ENCODE data around the gene MLN.
"Not testable (repeated sequence)": the region's sequence is repeated elsewhere in the genome, so short reads cannot be mapped to it uniquely, and the experiment has no call there.

MLN gene

GRCh38 chr6:33834401-33835392 is 30.9 kb upstream of the MLN start:
- no peak for DNase-seq

DNA sequence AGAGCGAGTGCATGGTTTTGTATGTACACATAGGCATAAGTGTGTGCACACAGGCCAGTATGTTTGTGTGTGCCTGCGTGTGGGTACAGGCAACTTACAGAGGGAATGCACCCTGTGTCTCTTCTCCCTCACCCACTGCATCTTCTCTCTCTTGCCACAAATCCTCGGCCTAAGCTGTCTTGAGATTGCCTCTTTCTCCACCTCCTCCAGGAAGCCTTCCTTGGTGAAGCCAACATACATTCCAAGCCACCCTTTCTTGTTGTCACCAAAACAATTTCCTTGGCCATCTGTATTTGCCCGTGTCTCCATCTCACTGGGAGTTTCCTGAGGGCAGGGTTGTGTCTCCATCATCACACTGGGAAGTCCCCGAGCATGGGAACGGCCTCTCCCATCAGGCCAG is 29.8 kb upstream of the MLN start:
- no peak for DNase-seq

- not testable (repeated sequence) for DNase-seq
Measured at GRCh38 chr6:33832831-33833230, 29.0 kb upstream of the MLN start.

DNA sequence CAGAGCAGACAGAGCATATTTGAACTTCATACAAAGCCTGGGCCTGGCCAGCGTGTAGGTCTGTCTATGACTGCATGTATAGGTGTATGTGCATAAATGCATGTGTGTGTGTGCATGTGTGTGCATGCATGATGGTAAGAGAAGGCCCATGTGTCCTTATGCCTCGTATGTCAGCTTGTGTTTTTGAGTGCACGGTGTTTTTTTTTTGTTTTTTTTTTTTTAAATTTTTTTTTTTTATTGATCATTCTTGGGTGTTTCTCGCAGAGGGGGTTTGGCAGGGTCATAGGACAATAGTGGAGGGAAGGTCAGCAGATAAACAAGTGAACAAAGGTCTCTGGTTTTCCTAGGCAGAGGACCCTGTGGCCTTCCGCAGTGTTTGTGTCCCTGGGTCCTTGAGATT is 27.9 kb upstream of the MLN start:
- DNase-seq: not testable (repeated sequence)

DNA sequence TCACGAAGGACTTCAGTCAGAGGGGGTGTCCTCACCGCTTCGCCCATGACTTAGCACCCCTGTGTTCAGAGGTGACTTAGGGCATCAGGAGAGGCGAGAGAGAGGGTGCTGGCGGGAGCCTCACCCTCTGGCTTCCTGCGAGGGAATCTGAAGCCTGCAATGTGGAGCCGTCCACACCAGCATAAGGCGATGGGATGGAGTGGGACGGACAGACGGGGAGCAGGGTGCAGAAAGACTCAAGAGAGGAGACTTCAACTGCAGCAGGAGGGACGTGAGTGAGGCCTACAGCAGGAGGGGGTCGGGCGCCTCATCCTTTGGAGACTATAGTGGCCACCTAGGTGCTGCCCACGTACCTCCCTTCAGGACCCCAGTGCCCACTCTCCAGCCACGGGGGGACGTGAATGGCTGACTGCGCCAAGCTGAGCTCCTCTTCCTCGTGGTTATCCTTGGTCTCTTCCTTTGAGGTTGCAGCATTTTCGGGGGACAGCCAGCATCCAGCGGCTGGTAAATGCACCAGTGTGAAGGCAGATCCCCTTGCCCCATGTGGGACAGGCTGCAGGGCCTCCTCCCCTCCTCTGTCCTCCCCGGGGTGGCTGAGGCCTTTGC is 26.9 kb upstream of the MLN start:
- no peak for DNase-seq

- no peak for DNase-seq
Measured at GRCh38 chr6:33828764-33829731, 25.2 kb upstream of the MLN start.

GRCh38 chr6:33828452-33828763 is 24.6 kb upstream of the MLN start:
- no peak for DNase-seq

DNA sequence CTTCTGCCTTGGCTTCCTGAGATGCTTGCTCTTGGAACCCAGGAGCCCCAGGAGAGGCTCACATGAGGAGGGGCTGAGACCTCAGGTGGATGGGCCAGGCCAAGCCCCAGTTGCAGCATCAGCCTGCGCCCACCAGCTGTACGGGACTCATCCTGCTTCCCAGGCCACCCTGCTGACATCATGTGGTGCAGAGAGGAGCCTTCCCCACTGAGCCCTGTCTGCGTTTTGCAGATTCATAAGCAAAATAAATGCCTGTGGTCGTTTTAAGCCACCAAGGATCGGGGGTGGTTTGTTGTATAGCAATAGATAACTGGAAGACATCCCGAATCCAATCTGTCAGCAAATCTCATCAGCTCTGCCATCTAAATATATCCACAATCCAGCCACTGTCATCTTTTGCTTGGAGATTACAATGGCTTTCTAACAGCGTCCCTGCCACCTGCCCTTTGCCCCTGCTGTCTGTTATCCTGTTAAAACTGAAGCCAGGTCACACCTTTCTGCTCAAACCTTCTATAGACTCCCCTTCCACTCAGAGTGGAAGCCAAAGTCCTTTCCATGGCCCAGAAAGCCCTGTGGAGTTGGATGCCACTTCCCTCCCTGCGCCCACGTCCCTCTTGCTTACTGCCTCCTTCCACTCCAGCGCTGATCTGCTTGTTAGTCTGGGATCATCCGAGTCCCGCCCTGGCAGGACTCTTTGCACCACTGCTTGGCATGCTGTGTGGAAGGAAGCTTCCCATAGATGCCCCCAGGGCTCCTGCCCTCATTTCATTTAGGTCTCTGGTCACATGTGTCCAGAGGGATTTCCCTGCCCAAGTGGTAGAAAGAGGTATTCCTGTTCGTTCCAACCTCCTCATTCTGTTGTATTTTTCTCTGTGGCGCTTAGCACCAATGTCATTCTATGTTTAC is 24.0 kb upstream of the MLN start:
- DNase-seq: no peak

DNA sequence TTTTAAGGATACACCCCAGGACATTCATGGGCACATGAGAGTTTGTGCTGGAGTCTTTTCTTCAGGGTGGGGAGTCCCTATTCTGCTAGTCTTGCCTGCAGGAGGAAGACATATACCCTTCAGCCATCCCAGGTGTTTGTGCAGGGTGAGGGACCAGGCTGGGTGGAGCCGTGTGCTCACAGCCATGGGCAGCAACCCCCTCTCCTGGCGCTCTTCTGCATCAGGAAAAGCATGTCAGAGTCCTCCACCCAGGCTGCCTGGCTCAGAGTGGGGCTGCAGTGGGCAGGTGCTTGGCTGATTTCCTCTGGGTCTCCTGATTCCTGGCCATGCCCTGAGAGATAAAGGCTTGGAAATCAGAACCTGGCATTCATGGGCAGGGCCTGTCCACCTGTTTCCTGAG is 22.7 kb upstream of the MLN start:
- no peak for DNase-seq

DNA sequence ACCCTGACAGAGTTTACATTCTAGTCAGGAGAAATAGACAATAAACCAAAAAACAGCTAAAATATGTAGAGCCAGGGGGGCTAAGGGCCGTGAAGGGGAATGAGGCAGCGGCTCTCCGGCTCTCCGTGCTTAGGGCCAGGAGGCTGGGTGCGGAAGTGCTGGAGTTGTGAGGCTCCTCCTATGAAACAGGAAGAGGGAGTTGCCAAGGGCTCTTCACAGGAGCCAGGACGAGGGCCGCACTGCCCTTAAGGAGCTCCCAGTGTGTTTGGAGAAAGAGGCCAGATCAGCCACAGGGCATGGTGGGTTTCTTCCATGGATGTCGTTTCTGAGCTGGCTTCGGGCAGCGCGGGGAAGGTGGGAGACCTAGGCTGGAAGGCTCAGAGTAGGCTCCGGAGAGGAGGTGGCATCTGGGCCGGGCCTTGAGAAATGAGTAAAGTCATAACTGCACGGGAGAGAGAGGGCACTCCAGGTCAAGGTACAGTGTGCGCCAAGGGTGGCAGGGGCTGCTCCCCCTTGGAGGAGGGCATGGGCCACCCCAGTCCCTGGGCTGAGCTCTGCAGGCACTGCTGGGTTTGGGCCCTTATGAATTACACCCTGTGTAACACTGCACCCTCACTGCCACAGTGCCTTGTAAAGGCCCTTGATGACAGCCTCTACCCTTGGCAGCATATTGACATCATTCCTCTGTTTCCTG is 20.8 kb upstream of the MLN start:
- DNase-seq: no peak

DNA sequence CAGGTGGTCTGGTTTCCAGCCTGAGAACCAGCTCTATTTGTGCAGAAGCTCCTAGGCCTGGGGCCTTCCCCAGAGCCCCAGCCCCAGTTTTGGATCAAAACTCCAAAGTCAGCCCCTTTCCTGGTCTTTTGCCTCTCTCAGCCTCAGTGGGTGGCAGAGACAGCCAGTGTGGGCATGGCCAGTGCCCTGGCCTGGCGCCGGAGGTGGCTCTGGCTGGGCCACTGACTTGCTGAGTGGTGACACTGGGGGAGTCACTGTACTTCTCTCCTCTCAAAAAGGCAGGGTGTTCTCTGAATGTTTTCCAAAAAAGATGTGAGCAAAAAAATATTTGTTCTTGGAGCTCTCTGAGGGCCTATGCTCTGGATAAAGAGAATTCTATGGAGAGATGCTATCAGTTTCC is 20.0 kb upstream of the MLN start:
- DNase-seq: no peak

- DNase-seq: peak; percentile 50
Measured at GRCh38 chr6:33822575-33823395, 19.0 kb upstream of the MLN start.

- DNase-seq: no peak
Measured at GRCh38 chr6:33820784-33821520, 17.1 kb upstream of the MLN start.

- DNase-seq: no peak
Measured at GRCh38 chr6:33820243-33820642, 16.4 kb upstream of the MLN start.

- DNase-seq: no peak
Measured at GRCh38 chr6:33819021-33819420, 15.2 kb upstream of the MLN start.

GRCh38 chr6:33818293-33818692 is 14.5 kb upstream of the MLN start:
- DNase-seq: no peak

- DNase-seq: no peak
Measured at GRCh38 chr6:33817489-33817888, 13.7 kb upstream of the MLN start.

GRCh38 chr6:33816911-33817310 is 13.1 kb upstream of the MLN start:
- DNase-seq: no peak

DNA sequence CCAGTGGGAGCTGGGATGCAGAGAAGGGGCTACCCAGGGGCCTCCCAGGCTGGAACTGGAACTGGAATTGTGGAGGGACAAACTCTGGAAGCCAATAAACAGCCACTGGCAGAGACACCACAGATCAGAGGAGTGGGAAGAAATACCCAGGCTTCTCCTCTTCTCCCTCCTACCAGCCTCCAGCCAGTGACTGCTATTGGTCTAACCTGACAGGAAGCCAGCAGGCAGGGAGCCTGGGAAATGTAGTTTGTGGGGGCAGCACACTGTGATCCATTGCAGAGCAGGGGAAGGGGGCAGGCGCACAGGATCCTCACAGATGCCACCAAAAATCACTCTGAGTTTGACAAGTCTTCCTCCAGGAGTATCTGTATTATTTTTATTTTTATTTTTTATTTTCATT is 12.1 kb upstream of the MLN start:
- DNase-seq: peak; percentile 16
